IPS-NIHi11 (cell line): ENCODE measurements around the gene SEMA6B.

Source experiments
- DNase-seq: peaks from one replicate; pipeline ENCODE4 v3.0.0; 2012; ENCODE audit warnings: mixed read lengths, low spot score

The SEMA6B gene

GRCh38 chr19:4524808-4525562, 34.5 kb downstream of the SEMA6B start:
- peak; percentile 76 for DNase-seq

- peak; percentile 89 for DNase-seq
Observed at GRCh38 chr19:4523306-4524110, 36.0 kb downstream of the SEMA6B start.

GRCh38 chr19:4522291-4523002, 37.0 kb downstream of the SEMA6B start:
- DNase-seq: no peak

GRCh38 chr19:4521888-4522242, 37.6 kb downstream of the SEMA6B start:
- DNase-seq: no peak

GRCh38 chr19:4521170-4521887, 38.2 kb downstream of the SEMA6B start:
- DNase-seq: no peak

GRCh38 chr19:4519521-4520277, 39.8 kb downstream of the SEMA6B start:
- no peak for DNase-seq

- no peak for DNase-seq
Observed at GRCh38 chr19:4519172-4519496, 40.4 kb downstream of the SEMA6B start.

GRCh38 chr19:4518345-4519171, 40.9 kb downstream of the SEMA6B start, which contains the start of gene PLIN4:
TSS of gene PLIN4 (minus strand) at chr19:4518486. CDS start at chr19:4518272, 214 bp downstream.
- peak; percentile 80 for DNase-seq

GRCh38 chr19:4517451-4518057, 41.9 kb downstream of the SEMA6B start:
- DNase-seq: no peak

GRCh38 chr19:4516939-4517300, 42.6 kb downstream of the SEMA6B start:
- no peak for DNase-seq

- no peak for DNase-seq
Observed at GRCh38 chr19:4516199-4516938, 43.1 kb downstream of the SEMA6B start.

GRCh38 chr19:4515732-4516131, 43.8 kb downstream of the SEMA6B start:
- DNase-seq: no peak

- no peak for DNase-seq
Observed at GRCh38 chr19:4513248-4513647, 46.2 kb downstream of the SEMA6B start.

GRCh38 chr19:4512070-4512469, 47.4 kb downstream of the SEMA6B start:
- DNase-seq: no peak

- DNase-seq: no peak
Observed at GRCh38 chr19:4511300-4512054, 48.0 kb downstream of the SEMA6B start.

- DNase-seq: no peak
Observed at GRCh38 chr19:4510435-4511255, 48.8 kb downstream of the SEMA6B start.

- DNase-seq: no peak
Observed at GRCh38 chr19:4508698-4509097, 50.8 kb downstream of the SEMA6B start.

- no peak for DNase-seq
Observed at GRCh38 chr19:4507804-4508203, 51.7 kb downstream of the SEMA6B start.
